K562 (cell line): ENCODE results near the gene PLEKHA6. TPM values are rescaled to one million over a fixed set of nuclear protein-coding genes. Genes with fewer than 3 reads are reported as not detected.

Source experiments
- ATF7 ChIP-seq: fragments of 450-650 bp; IDR thresholded peaks from 2 replicates; pipeline ENCODE4 v1.7.1; 2014; ENCODE audit warnings: mild to moderate bottlenecking, moderate library complexity
- BRCA1 ChIP-seq, 2 experiments: fragments of 450-650 bp in 1 of 2; sonication (generic) in 1 of 2; formaldehyde crosslinking in 1 of 2; IDR thresholded peaks; 2 replicates each; pipeline versions ENCODE4 v1.5.0 to v1.6.1; 2017 to 2020; ENCODE audit warnings: mild to moderate bottlenecking in 1 of 2, missing genetic modification reagents in 1 of 2
- CTCF ChIP-seq, 3 experiments: IDR thresholded peaks in 2 of 3; conservative IDR thresholded peaks in 1 of 3; 2 replicates each; pipeline ENCODE4 v1.5.1; 2011 to 2012; ENCODE audit warnings: low read length in 3 of 3, mild to moderate bottlenecking in 3 of 3, control low read depth in 2 of 3, improper control_type of control experiment in 1 of 3, inconsistent platforms in 1 of 3, low read depth in 1 of 3, mixed read lengths in 1 of 3, moderate library complexity in 1 of 3; ENCODE audit not compliant: insufficient read depth in 2 of 3
- GTF2A2 ChIP-seq: IDR thresholded peaks from 2 replicates; pipeline ENCODE4 v1.6.1; 2016; ENCODE audit warnings: mild to moderate bottlenecking, missing genetic modification characterization, missing compliant biosample characterization
- TBP ChIP-seq: optimal IDR thresholded peaks from 2 replicates; pipeline ENCODE3; 2011; ENCODE audit warnings: low read depth, low read length, improper control_type of control experiment
- ZBTB7A ChIP-seq: IDR thresholded peaks from 2 replicates; pipeline ENCODE4 v1.6.1; 2011; ENCODE audit warnings: low read depth, mild to moderate bottlenecking, low read length, moderate library complexity, borderline replicate concordance; ENCODE audit not compliant: control insufficient read depth
- ZNF436 ChIP-seq: fragments of 250-450, 450-650 bp; sonication (Bioruptor Pico); formaldehyde crosslinking; IDR thresholded peaks from 2 replicates; pipeline ENCODE4 v1.7.0; 2020; ENCODE audit warnings: mild to moderate bottlenecking
- polyA plus RNA-seq, 8 experiments: library from polyadenylated mRNA; depleted of rRNA in 4 of 8; stranded (reverse) in 5 of 8; unstranded in 3 of 8; fragments of >200 nt; fragmentation: Nextera tagmentation in 2 of 8; fragmentation: Illumina TruSeq in 1 of 8; extraction: Ambion mirVana in 2 of 8; extraction: Trizol in 1 of 8; gene quantifications; 2 replicates each; pipeline versions ENCODE4 v1.2.1 to v1.2.3, GENCODE V29; 2011 to 2014; ENCODE audit warnings: inconsistent platforms in 1 of 8, missing spikeins in 1 of 8
- total RNA-seq, 7 experiments: library from RNA; depleted of rRNA in 6 of 7; stranded (reverse); fragments of >200 nt in 6 of 7; fragmentation: Illumina TruSeq in 2 of 7; extraction: Trizol in 2 of 7; gene quantifications; 2 replicates each; pipeline versions ENCODE4 v1.2.1 to v1.2.3, GENCODE V29; 2011 to 2021; ENCODE audit warnings: low replicate concordance in 1 of 7

PLEKHA6 gene
- total and polyA plus RNA-seq, 9 of the 15 experiments (the other 6 are each of a cell fraction or from before 2014, with no cell fraction given): under 0.01 to 0.33 (median 0.01) TPM; not detected in 4

- TF ChIP-seq CTCF (IDR thresholded peaks at IDR 0.05 in 2 of 3, conservative IDR thresholded peaks at IDR 0.05 in 1 of 3; ENCODE audit: insufficient read depth in 2 of 3, low read depth in 1 of 3, low read length in 3 of 3): peak; percentile 32 to 47 (median 43); a peak in 5 of 6 replicates
- TF ChIP-seq ZBTB7A: peak; percentile 12; the same call in 1 of the 2 replicates
- no peak for TF ChIP-seq BRCA1 (IDR thresholded peaks at IDR 0.05)
- no peak for TF ChIP-seq BRCA1 (CRISPR knock-in tag; IDR thresholded peaks at IDR 0.05)
- no peak for TF ChIP-seq TBP
- TF ChIP-seq ZNF436 (CRISPR knock-in tag): no peak
- TF ChIP-seq ATF7: peak; percentile 91
- TF ChIP-seq GTF2A2 (tag): no peak
Observed at GRCh38 chr1:204357551-204358490, 1.9 kb downstream of the PLEKHA6 start (continued).
